NCI-H2227 treated with DMSO at 0.1 percent for 48 hours (cell line): ENCODE data around the gene QRICH1.
A peak's percentile ranks its signal among the peaks of the same experiment; 100 is the strongest.

Experiments used
- DNase-seq: peaks from one replicate; lab custom pipeline; 2025; lab: John Stamatoyannopoulos, UW

Gene QRICH1

GRCh38 chr3:49093853-49094767 is at the start of gene QRICH1:
TSS of gene QRICH1 (minus strand) at chr3:49094071. CDS start at chr3:49077017, 17,054 bp downstream.
- peak; percentile 96 for DNase-seq

GRCh38 chr3:49140080-49140479 is 46.2 kb upstream of the QRICH1 start:
- no peak for DNase-seq

- no peak for DNase-seq
These were observed 41.6 kb upstream of the QRICH1 start for GRCh38 chr3:49135499-49135898.

- DNase-seq = no peak
These were observed 40.8 kb upstream of the QRICH1 start for GRCh38 chr3:49134471-49135265.

- peak; percentile 39 for DNase-seq
These were observed 39.5 kb upstream of the QRICH1 start for GRCh38 chr3:49133226-49133951.

GRCh38 chr3:49132437-49133225 is 38.8 kb upstream of the QRICH1 start, which contains the start of gene LAMB2:
TSS of gene LAMB2 (minus strand) at chr3:49133050. CDS start at chr3:49132867, 183 bp downstream.
- DNase-seq = peak; percentile 14

GRCh38 chr3:49132073-49132436 is 38.2 kb upstream of the QRICH1 start:
- no peak for DNase-seq

- DNase-seq = no peak
These were observed 37.7 kb upstream of the QRICH1 start for GRCh38 chr3:49131576-49131975.

GRCh38 chr3:49131040-49131439 is 37.2 kb upstream of the QRICH1 start:
- DNase-seq = no peak

GRCh38 chr3:49124991-49125670 is 31.3 kb upstream of the QRICH1 start:
- DNase-seq = no peak

- no peak for DNase-seq
These were observed 30.3 kb upstream of the QRICH1 start for GRCh38 chr3:49124203-49124602.

GRCh38 chr3:49123687-49124086 is 29.8 kb upstream of the QRICH1 start:
- no peak for DNase-seq

GRCh38 chr3:49122886-49123545 is 29.1 kb upstream of the QRICH1 start:
- no peak for DNase-seq

GRCh38 chr3:49122451-49122850 is 28.6 kb upstream of the QRICH1 start:
- no peak for DNase-seq

GRCh38 chr3:49122022-49122421 is 28.2 kb upstream of the QRICH1 start:
- no peak for DNase-seq

- DNase-seq = no peak
These were observed 27.4 kb upstream of the QRICH1 start for GRCh38 chr3:49121132-49121736.

GRCh38 chr3:49120438-49121131 is 26.7 kb upstream of the QRICH1 start, which contains the start of gene USP19:
TSS of gene USP19 (minus strand) at chr3:49120823. CDS start at chr3:49119145, 1,678 bp downstream.
- peak; percentile 73 for DNase-seq

GRCh38 chr3:49120096-49120437 is 26.2 kb upstream of the QRICH1 start:
- DNase-seq = no peak

- DNase-seq = no peak
These were observed 25.6 kb upstream of the QRICH1 start for GRCh38 chr3:49119439-49119838.
